Stimulated activated CD4-positive, alpha-beta T cell treated with anti-CD3 and anti-CD28 coated beads, Interleukin-12 subunit alpha, Interleukin-12 subunit beta, amount 100 ng/mL, for 24 hours (primary cell): ENCODE data around the gene RECQL.
"Not testable (repeated sequence)": the region's sequence is repeated elsewhere in the genome, so short reads cannot be mapped to it uniquely, and the experiment has no call there.

Experiments
- DNase-seq, 2 experiments: peaks; one replicate each; pipeline ENCODE4 v3.0.0-alpha.2; 2020; ENCODE audit warnings: low read depth in 2 of 2

RECQL gene

GRCh38 chr12:21502164-21502496 is 695 bp upstream of the RECQL start:
- DNase-seq = peak in 1 of 2 experiments; percentile 12

- DNase-seq = no peak
These were observed 613 bp downstream of the RECQL start for GRCh38 chr12:21500786-21501257.

GRCh38 chr12:21499765-21500164 is 1.7 kb downstream of the RECQL start:
- DNase-seq = no peak

- no peak for DNase-seq
These were observed 15.4 kb downstream of the RECQL start for GRCh38 chr12:21485998-21486397.

- DNase-seq = no peak
These were observed 17.9 kb downstream of the RECQL start for GRCh38 chr12:21483531-21483930.

GRCh38 chr12:21478756-21479455 is 22.5 kb downstream of the RECQL start:
- no peak for DNase-seq

GRCh38 chr12:21476949-21477348 is 24.5 kb downstream of the RECQL start:
- DNase-seq = no peak

- DNase-seq = no peak
These were observed 25.9 kb downstream of the RECQL start for GRCh38 chr12:21475552-21475951.

- DNase-seq = no peak
These were observed 29.1 kb downstream of the RECQL start for GRCh38 chr12:21472197-21472823.

GRCh38 chr12:21471294-21471693 is 30.1 kb downstream of the RECQL start:
- no peak for DNase-seq

GRCh38 chr12:21467334-21467733 is 34.1 kb downstream of the RECQL start:
- not testable (repeated sequence) for DNase-seq

- DNase-seq = no peak
These were observed 42.0 kb downstream of the RECQL start for GRCh38 chr12:21459474-21459873.

- peak in 1 of 2 experiments; percentile 22 for DNase-seq
These were observed 45.1 kb downstream of the RECQL start for GRCh38 chr12:21456291-21456780.

- DNase-seq = no peak
These were observed 48.1 kb downstream of the RECQL start for GRCh38 chr12:21453312-21453852.

GRCh38 chr12:21451529-21451928 is 49.9 kb downstream of the RECQL start:
- no peak for DNase-seq

GRCh38 chr12:21444193-21445146 is 57.0 kb downstream of the RECQL start:
- DNase-seq = no peak

- DNase-seq = no peak
These were observed 62.1 kb downstream of the RECQL start for GRCh38 chr12:21439347-21439746.

GRCh38 chr12:21438643-21439042 is 62.8 kb downstream of the RECQL start:
- DNase-seq = no peak

GRCh38 chr12:21434699-21435098 is 66.7 kb downstream of the RECQL start:
- no peak for DNase-seq

GRCh38 chr12:21433525-21433924 is 67.9 kb downstream of the RECQL start:
- DNase-seq = no peak

- no peak for DNase-seq
These were observed 71.4 kb downstream of the RECQL start for GRCh38 chr12:21429994-21430393.

GRCh38 chr12:21428241-21428640 is 73.2 kb downstream of the RECQL start:
- DNase-seq = no peak
